Measurements from ENCODE around the gene FBXO3.
"Not testable (repeated sequence)": the region's sequence is repeated elsewhere in the genome, so short reads cannot be mapped to it uniquely, and the experiment has no call there.

The FBXO3 gene

GRCh38 chr11:33770236-33770635 lies 4.1 kb downstream of the FBXO3 start:
- DNase-seq, result no peak

DNA sequence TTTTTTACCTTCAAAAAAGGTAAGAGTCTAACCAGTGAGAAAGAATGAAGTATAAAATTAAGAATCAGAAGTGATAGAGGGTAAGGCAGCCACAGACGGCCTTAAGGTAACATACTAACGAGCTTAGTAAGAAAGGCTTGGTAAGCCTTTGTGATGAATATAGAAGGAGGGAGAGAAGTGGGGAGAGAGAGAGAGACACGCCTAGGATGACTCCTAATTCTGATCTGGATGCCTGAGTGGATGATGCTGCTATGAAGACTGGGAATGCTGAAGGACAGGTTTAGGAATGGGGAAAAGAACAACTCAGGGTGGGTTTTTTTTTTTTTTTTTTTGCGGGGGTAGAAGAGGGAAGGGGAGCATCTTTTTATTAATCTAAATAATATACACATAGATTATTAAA lies 4.8 kb downstream of the FBXO3 start:
- DNase-seq, result no peak

- no peak for DNase-seq
Observed at GRCh38 chr11:33767624-33768023, 6.7 kb downstream of the FBXO3 start.

DNA sequence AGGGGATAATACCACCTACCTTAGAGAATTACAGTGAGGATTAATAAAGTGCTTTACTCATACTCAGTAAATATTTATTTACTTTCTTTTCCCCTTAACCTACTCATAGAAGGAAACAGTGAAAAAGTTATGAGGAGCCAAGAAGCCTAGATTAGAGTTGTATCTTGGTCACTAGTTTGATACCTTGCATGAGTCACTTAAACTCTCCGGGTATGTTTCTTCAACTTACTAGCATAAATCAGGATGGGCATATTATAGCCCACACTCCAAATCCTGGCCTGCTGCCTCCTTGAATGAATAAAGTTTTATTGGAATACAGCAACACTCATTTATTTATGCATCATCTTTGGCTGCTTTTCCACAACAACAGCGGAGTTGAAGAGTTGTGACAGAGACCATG lies 8.2 kb downstream of the FBXO3 start:
- DNase-seq, result no peak

GRCh38 chr11:33761471-33761870 lies 12.8 kb downstream of the FBXO3 start:
- DNase-seq, result no peak

GRCh38 chr11:33753304-33753967 lies 20.9 kb downstream of the FBXO3 start:
- DNase-seq, result no peak

DNA sequence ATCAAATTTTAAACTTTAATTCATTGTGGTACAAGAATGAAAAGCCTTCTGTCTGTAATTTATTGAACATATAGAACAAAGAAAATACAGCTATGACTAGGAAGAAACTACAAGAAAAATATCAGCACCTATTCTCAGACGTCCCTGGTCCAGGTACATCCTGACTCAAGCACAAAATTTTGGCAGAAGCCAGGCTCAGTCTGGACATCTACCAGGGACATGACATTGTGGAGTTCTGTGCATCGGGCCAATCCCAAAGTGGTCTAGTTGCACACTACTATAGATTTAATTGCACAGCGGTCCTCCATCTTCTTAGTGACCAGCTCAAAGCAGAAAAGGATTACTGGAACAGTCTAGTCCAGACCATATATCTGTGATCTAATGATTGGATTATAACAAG lies 22.4 kb downstream of the FBXO3 start:
- DNase-seq, result no peak

GRCh38 chr11:33747979-33748378 lies 26.3 kb downstream of the FBXO3 start:
- no peak for DNase-seq

- DNase-seq, result no peak
Observed at GRCh38 chr11:33743291-33743690, 31.0 kb downstream of the FBXO3 start.

DNA sequence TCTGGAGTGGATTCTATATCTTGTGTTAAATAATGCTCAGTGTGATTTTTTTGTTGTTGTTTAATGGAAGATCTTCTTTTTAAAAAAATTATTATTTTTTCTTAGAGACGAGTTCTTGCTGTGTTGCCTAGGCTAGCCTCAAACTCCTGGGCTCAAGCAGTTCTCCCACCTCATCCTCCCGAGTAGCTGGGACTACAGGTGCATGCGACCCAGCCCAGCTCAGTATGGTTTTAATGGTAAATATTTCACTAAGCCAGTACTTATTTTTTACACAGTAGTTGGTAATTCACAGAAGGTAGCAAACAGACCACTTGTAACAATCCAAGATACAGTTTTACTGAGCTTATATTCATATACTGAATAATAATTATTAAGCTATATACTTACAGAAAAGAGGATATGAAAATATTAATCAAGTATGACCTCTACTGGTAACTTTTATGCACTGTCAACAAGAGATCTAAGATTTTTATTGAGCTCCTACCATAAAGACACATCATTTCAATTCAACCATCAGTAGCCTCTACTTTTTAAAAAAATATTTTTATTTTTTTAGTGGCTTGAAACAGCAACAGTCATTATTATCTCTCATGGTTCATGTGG lies 32.0 kb downstream of the FBXO3 start:
- DNase-seq, result no peak

GRCh38 chr11:33741806-33742205 lies 32.5 kb downstream of the FBXO3 start:
- DNase-seq, result no peak

DNA sequence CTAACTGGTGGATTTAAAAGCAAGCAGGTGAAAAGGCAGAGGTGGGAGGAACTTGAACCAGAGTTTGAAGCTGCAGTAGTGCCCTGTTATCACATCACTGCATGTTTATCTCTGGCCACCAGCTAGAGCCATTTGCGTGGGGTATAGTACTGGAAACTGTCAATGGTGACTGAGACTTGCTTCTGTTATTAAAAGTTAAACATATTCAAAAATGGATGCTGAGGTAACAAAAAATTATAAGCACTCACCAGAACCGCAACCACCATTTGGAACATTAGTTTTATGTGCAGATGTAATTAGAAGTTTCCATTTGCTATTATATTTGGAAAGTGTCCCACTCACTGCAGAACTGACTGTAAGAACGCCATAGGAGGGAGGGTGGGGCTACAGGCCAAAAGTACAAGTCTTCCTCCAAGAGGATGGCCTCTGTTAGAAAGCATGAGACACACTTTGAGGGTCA lies 36.9 kb downstream of the FBXO3 start:
- no peak for DNase-seq

GRCh38 chr11:33736148-33736812 lies 38.0 kb downstream of the FBXO3 start, which contains the start of gene CD59:
Gene CD59 (minus strand): TSS chr11:33736423. CDS start chr11:33722445, 13,978 bp downstream.
- DNase-seq, result peak; percentile 91

GRCh38 chr11:33735271-33736147 lies 38.8 kb downstream of the FBXO3 start:
- DNase-seq, result peak; percentile 17

GRCh38 chr11:33734441-33735270 lies 39.7 kb downstream of the FBXO3 start:
- no peak for DNase-seq

- DNase-seq, result no peak
Observed at GRCh38 chr11:33733980-33734379, 40.3 kb downstream of the FBXO3 start.

- no peak for DNase-seq
Observed at GRCh38 chr11:33731723-33732531, 42.4 kb downstream of the FBXO3 start.

DNA sequence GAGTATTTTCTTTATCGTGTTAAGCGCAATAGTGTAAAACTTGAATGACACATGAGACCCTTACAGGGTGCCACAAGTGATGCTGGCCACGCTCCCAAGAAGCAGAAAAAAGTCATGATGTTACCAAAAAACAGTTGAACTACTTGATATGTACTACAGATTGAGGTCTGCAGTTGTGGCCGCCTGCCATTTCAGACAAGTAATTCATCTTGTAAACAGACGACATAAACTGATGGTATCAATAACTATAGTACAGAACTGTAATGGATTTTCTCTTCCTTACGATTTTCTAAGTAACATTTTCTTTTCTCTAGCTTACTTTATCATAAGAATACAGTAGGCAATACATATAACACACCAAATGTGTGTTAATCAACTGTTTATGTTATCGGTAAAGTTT lies 43.6 kb downstream of the FBXO3 start:
- no peak for DNase-seq

- not testable (repeated sequence) for DNase-seq
Observed at GRCh38 chr11:33729072-33729664, 45.2 kb downstream of the FBXO3 start.

DNA sequence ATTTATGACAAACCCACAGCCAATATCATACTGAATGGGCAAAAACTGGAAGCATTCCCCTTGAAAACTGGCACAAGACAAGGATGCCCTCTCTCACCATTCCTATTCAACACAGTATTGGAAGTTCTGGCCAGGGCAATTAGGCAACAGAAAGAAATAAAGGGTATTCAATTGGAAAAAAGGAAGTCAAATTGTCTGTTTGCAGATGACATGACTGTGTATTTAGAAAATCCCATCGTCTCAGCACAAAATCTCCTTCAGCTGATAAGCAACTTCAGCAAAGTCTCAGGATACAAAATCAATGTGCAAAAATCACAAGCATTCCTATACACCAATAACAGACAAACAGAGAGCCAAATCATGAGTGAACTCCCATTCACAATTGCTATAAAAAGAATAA lies 46.8 kb downstream of the FBXO3 start:
- DNase-seq, result not testable (repeated sequence)

- no peak for DNase-seq
Observed at GRCh38 chr11:33725496-33725895, 48.8 kb downstream of the FBXO3 start.

Data from effector CD8-positive, alpha-beta T cell (primary cell).